Adrenal gland (tissue), 12 donors: ENCODE data around the gene SLC9A9. TPM values are rescaled to one million over a fixed set of nuclear protein-coding genes. Genes with fewer than 3 reads are reported as not detected.

Source experiments
- DNase-seq, 7 donors: peaks; one replicate each; pipeline ENCODE4 v3.0.0-alpha.2; 2019 to 2020
- H3K27ac ChIP-seq, 5 donors: fragments of 200-600 bp; sonication (generic) in 4 of 5; 1 replicate in 3 of 5; 2 replicates in 2 of 5; pipeline versions ENCODE4 v1.5.1 to v1.8.0; 2016 to 2020; ENCODE audit warnings: mild to moderate bottlenecking in 1 of 5
- H3K27me3 ChIP-seq: fragments of 200-600 bp; 2 replicates; pipeline ENCODE4 v1.8.0; 2021
- H3K36me3 ChIP-seq, 2 donors: fragments of 200-600 bp; replicated peaks in 1 of 2; 1 replicate in 1 of 2; 2 replicates in 1 of 2; pipeline versions ENCODE4 v1.5.1 to v1.8.0; 2018 to 2022
- H3K4me1 ChIP-seq, 2 donors: fragments of 200-600 bp; replicated peaks in 1 of 2; 1 replicate in 1 of 2; 2 replicates in 1 of 2; pipeline versions ENCODE4 v1.5.1 to v1.8.0; 2018 to 2021
- H3K4me3 ChIP-seq, 4 donors: fragments of 200-600 bp; sonication (generic) in 3 of 4; one replicate each; pipeline ENCODE4 v1.5.1; 2016 to 2018
- H3K9me3 ChIP-seq, 3 donors: fragments of 200-600 bp; sonication (generic) in 1 of 3; replicated peaks in 1 of 3; 1 replicate in 2 of 3; 2 replicates in 1 of 3; pipeline versions ENCODE4 v1.5.1 to v1.8.0; 2016 to 2021
- CTCF ChIP-seq, 6 experiments: fragments of 450-650 bp in 4 of 6; fragments of 200-600 bp in 2 of 6; sonication (generic) in 1 of 6; IDR thresholded peaks; 1 replicate in 5 of 6; 2 replicates in 1 of 6; pipeline versions ENCODE4 v1.5.1 to v1.8.0; 2016 to 2021; ENCODE audit warnings: antibody characterized with exemption in 6 of 6, mild to moderate bottlenecking in 2 of 6, moderate library complexity in 1 of 6
- POLR2A ChIP-seq, 2 donors: fragments of 450-650 bp; IDR thresholded peaks; one replicate each; pipeline ENCODE4 v1.6.1; 2017; ENCODE audit warnings: antibody characterized with exemption in 2 of 2, mild to moderate bottlenecking in 2 of 2, moderate library complexity in 1 of 2
- WGBS, 4 donors: extraction: QIAGEN DNeasy Blood & Tissue Kit in 2 of 4; methylation state at CpG; one replicate each; pipeline versions ENCODE4 v1.1.5 to v1.1.7; 2013 to 2017; 5-methylcytosine and 5-hydroxymethylcytosine counted together
- intact Hi-C, 2 donors: fragments of 100-400 bp; cut with DNase I; formaldehyde crosslinking; loops; one replicate each; pipeline versions ENCODE4 v1.14.1 to v1.15.0; 2022 to 2023
- polyA plus RNA-seq, 3 donors: library from polyadenylated mRNA; stranded (reverse); fragments of 200-250 nt in 2 of 3; fragments of 350-450 nt in 1 of 3; fragmentation: Illumina TruSeq in 1 of 3; extraction: RNeasy Lipid Tissue Mini Kit (QIAGEN cat#74804) in 1 of 3; gene quantifications; one replicate each; pipeline ENCODE4 v1.2.3, GENCODE V29; 2013 to 2014
- total RNA-seq, 9 donors: library from RNA; depleted of rRNA in 4 of 9; stranded (reverse); fragments of >200 nt in 4 of 9; fragments of 120-200 nt in 1 of 9; fragmentation: NEBNext Ultra II Directional in 1 of 9; extraction: Animal tissue kit (Norgen Biotek cat#: 25700) in 1 of 9; gene quantifications; one replicate each; pipeline versions ENCODE4 v1.1.0 to v1.2.4, GENCODE V29; 2013 to 2023
- donor health status: healthy with polysubstance abuse.
- donor health status: Bipolar disorder and iron deficiency.
- donor health status: DM: yes; HTN: yes; CAD: no.
- donor health status: DM: no; HTN: no; CAD: no.
- donor health status: DM: no; HTN: no; CAD: no.
- donor health status: DM: yes; HTN: yes; CAD: no.

The SLC9A9 gene
- total and polyA plus RNA-seq, 12 donors, result 4.2 to 23.7 (median 13.5) TPM

DNA sequence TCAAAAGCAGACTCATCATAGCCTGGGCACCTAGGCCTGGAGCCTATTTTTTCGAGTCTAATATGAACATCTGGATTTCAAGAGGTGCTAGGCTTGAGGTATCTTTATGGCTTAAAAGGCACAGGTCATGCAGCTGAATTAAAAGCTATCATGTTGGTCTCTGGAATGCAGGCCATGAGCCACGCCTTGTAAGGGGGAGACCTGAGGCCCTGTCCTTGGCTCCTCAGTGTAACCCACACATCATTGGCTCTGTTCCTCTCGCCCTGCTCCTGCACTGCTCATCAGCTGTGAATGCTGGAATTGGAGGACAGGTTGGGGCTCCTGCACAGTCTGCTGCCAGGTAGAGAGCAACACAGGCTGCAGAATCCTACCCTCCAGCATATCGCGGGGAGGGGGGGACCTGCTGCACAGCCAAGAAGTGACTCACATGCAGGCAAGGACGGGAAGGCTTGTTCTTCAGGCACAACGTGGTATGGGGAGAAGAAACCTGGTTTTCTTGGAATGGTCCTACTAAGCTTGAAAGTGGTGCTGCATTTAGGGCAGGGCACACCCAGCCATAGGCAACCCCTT, 582.7 kb downstream of the SLC9A9 start:
- TF ChIP-seq POLR2A (IDR thresholded peaks at IDR 0.05) (no peak), CTCF (IDR thresholded peaks at IDR 0.05) (no peak)
- intact Hi-C loops, result no loop called here
- Histone ChIP-seq H3K27ac (no peak overlapping the region), H3K4me1 (no peaks in the 10 kb centered on the region), H3K27me3 (no peaks in the 10 kb centered on the region), H3K9me3 (no peaks in the 10 kb centered on the region), H3K36me3 (no peaks in the 10 kb centered on the region), H3K4me3 (no peak overlapping the region)
- DNase-seq, result peak in 1 of 7 donors; percentile 9
- 58 to 77% (median 73%) methylated on average over 6 to 7 of the region's 7 CpGs for WGBS, 4 donors

GRCh38 chr3:143263852-143264513, 584.3 kb downstream of the SLC9A9 start:
- Histone ChIP-seq H3K4me1 (no peaks in the 10 kb centered on the region), H3K36me3 (no peaks in the 10 kb centered on the region), H3K27ac (no peak overlapping the region), H3K9me3 (no peaks in the 10 kb centered on the region), H3K4me3 (no peak overlapping the region), H3K27me3 (no peaks in the 10 kb centered on the region)
- intact Hi-C loops, result no loop called here
- TF ChIP-seq CTCF (IDR thresholded peaks at IDR 0.05), result no peak
- DNase-seq, result no peak
- 75 to 93% (median 80%) methylated on average over 5 of the region's 5 CpGs for WGBS, 4 donors

DNA sequence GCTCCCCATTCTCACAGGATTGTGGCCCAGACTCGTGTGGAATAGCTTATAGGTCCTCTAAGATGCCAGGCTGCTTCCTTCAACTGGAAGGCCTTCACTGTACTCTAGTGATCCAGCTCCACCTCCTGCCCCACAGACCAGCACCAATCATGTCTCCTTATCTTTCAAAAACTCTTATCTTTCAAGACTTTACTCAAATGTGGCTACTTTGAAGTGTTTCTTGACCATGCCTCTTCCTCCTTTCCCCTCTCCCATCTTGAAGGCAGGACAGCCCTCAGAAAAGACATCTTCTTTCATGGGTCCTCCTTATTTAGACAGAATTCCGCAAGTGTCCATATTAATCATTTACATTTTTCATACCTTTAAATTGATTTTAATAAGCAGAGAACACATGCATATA, 586.4 kb downstream of the SLC9A9 start:
- H3K27me3 ChIP-seq, result no peaks in the 10 kb centered on the region
- H3K36me3 ChIP-seq, result no peaks in the 10 kb centered on the region
- no peak for DNase-seq
- intact Hi-C loops, result no loop called here
- H3K9me3 ChIP-seq, result no peaks in the 10 kb centered on the region
- H3K4me3 ChIP-seq, result no peak overlapping the region
- no peak for TF ChIP-seq POLR2A (IDR thresholded peaks at IDR 0.05)
- H3K27ac ChIP-seq, result no peak overlapping the region
- WGBS, 4 donors, result 68 to 85% (median 75%) methylated on average over 2 of the region's 2 CpGs
- H3K4me1 ChIP-seq, result no peaks in the 10 kb centered on the region

GRCh38 chr3:143258692-143259091, 589.6 kb downstream of the SLC9A9 start:
- 88 to 97% (median 94%) methylated on average over 4 of the region's 4 CpGs for WGBS, 4 donors
- DNase-seq, result no peak

More at GRCh38 chr3:143258692-143259091, 589.6 kb downstream of the SLC9A9 start:
- Histone ChIP-seq H3K36me3 (no peaks in the 10 kb centered on the region), H3K9me3 (no peaks in the 10 kb centered on the region), H3K27ac (no peak overlapping the region), H3K4me1 (no peaks in the 10 kb centered on the region), H3K4me3 (no peak overlapping the region), H3K27me3 (no peaks in the 10 kb centered on the region)
- intact Hi-C loops, result no loop called here
- TF ChIP-seq CTCF (IDR thresholded peaks at IDR 0.05) (no peak), POLR2A (IDR thresholded peaks at IDR 0.05) (no peak)
